CD4-positive, alpha-beta T cell (primary cell): Measurements from ENCODE around the gene ERFE. TPM values are rescaled to one million over a fixed set of nuclear protein-coding genes. Genes with fewer than 3 reads are reported as not detected.

ENCODE experiments used
- ATAC-seq: fragments of 200-7000 bp; cut with Tn5 transposase; one replicate; pipeline ENCODE4 v1.10.0; 2022; ENCODE audit warnings: mild to moderate bottlenecking; ENCODE audit not compliant: poor library complexity
- CTCF ChIA-PET: fragments of 350-600 bp; sonication (Branson Sonifier 250); formaldehyde crosslinking; loops from one replicate; lab custom pipeline; 2021; ENCODE audit warnings: antibody characterized with exemption, inconsistent platforms; lab: Charles Lee
- POLR2A ChIA-PET: fragments of 350-600 bp; sonication (Branson Sonifier 250); formaldehyde crosslinking; loops from one replicate; lab custom pipeline; 2021; ENCODE audit warnings: antibody characterized with exemption, inconsistent platforms; lab: Charles Lee
- DNase-seq, 14 experiments: peaks; one replicate each; pipeline ENCODE4 v3.0.0-alpha.2; 2013 to 2020; ENCODE audit warnings: mixed read lengths in 2 of 14
- H3K27ac ChIP-seq, 2 donors: one replicate each; pipeline versions ENCODE4 v1.5.1 to v1.7.0; 2013; ENCODE audit warnings: low read length in 2 of 2, low read depth in 1 of 2, mild to moderate bottlenecking in 1 of 2
- H3K27me3 ChIP-seq, 2 experiments: 1 replicate in 1 of 2; 2 replicates in 1 of 2; pipeline versions ENCODE4 v1.6.1 to v1.7.0; 2013; ENCODE audit warnings: low read length in 2 of 2, control low read depth in 1 of 2, mild to moderate bottlenecking in 1 of 2, moderate library complexity in 1 of 2; ENCODE audit not compliant: insufficient read depth in 2 of 2, control insufficient read depth in 1 of 2
- H3K36me3 ChIP-seq: one replicate; pipeline ENCODE4 v1.6.1; 2013; ENCODE audit warnings: low read length, control low read depth; ENCODE audit not compliant: insufficient read depth
- H3K4me1 ChIP-seq: one replicate; pipeline ENCODE4 v1.6.1; 2013; ENCODE audit warnings: low read length, control low read depth; ENCODE audit not compliant: insufficient read depth
- H3K4me3 ChIP-seq: one replicate; pipeline ENCODE4 v1.5.1; 2013; ENCODE audit warnings: mild to moderate bottlenecking, low read length, moderate library complexity
- H3K9me3 ChIP-seq, 2 experiments: 1 replicate in 1 of 2; 2 replicates in 1 of 2; pipeline versions ENCODE4 v1.6.1 to v1.7.0; 2013; ENCODE audit warnings: low read length in 2 of 2, mild to moderate bottlenecking in 2 of 2, control low read depth in 1 of 2, moderate library complexity in 1 of 2; ENCODE audit not compliant: control insufficient read depth in 1 of 2, insufficient read depth in 1 of 2
- H3K27ac Mint-ChIP-seq: one replicate; pipeline ENCODE4 v1.8.0; 2020; ENCODE audit warnings: mixed read lengths
- H3K27me3 Mint-ChIP-seq: one replicate; pipeline ENCODE4 v1.8.0; 2021; ENCODE audit warnings: mixed read lengths
- H3K36me3 Mint-ChIP-seq: one replicate; pipeline ENCODE4 v1.8.0; 2021; ENCODE audit warnings: low read depth, mixed read lengths
- H3K4me1 Mint-ChIP-seq: one replicate; pipeline ENCODE4 v1.8.0; 2021; ENCODE audit warnings: low read depth, mixed read lengths
- H3K4me3 Mint-ChIP-seq: one replicate; pipeline ENCODE4 v1.8.0; 2020; ENCODE audit warnings: mild to moderate bottlenecking, mixed read lengths
- H3K9me3 Mint-ChIP-seq: one replicate; pipeline ENCODE4 v1.8.0; 2020; ENCODE audit warnings: mixed read lengths
- CTCF ChIP-seq: fragments of 200-600 bp; IDR thresholded peaks from one replicate; pipeline ENCODE4 v1.8.0; 2022; ENCODE audit warnings: antibody characterized with exemption, mild to moderate bottlenecking
- intact Hi-C, 2 experiments: fragments of 100-400 bp; cut with DNase I in 1 of 2; cut with micrococcal nuclease in 1 of 2; formaldehyde crosslinking; loops; one replicate each; pipeline versions ENCODE4 v1.15.1 to v1.9.0; 2023 to 2025; cut with DNase I, micrococcal nuclease
- total RNA-seq, 174 experiments: library from RNA in 2 of 174; stranded (reverse) in 2 of 174; gene quantifications; one replicate each; pipeline ENCODE4 v1.2.3 and lab custom pipeline; 2021 to 2026

Gene ERFE
- total RNA-seq, 2 experiments from 2014 or later, result not detected

- Histone ChIP-seq H3K4me3 (no peak overlapping the region), H3K27ac (no peak overlapping the region), H3K4me1 (no peaks in the 10 kb centered on the region), H3K36me3 (no peaks in the 10 kb centered on the region), H3K9me3 (no peaks in the 10 kb centered on the region), H3K27me3 (no peaks in the 10 kb centered on the region)
- Mint-ChIP-seq H3K27ac (no peak overlapping the region), H3K36me3 (no peaks in the 10 kb centered on the region), H3K9me3 (no peaks in the 10 kb centered on the region), H3K4me3 (no peak overlapping the region), H3K4me1 (no peaks in the 10 kb centered on the region), H3K27me3 (no peaks in the 10 kb centered on the region)
- ChIA-PET POLR2A (no interaction called here), CTCF (no interaction called here)
- TF ChIP-seq CTCF, result no peak
- no peak for DNase-seq
- no peak for ATAC-seq
- intact Hi-C loops, result no loop called here
Measured at GRCh38 chr2:238132463-238133450, 26.0 kb upstream of the ERFE start.

GRCh38 chr2:238133499-238134392 is 25.0 kb upstream of the ERFE start:
- no peaks in the 10 kb centered on the region for H3K4me1 Mint-ChIP-seq
- TF ChIP-seq CTCF, result no peak
- ChIA-PET CTCF (no interaction called here), POLR2A (no interaction called here)
- no peak overlapping the region for H3K27ac Mint-ChIP-seq
- Histone ChIP-seq H3K27ac (no peak overlapping the region), H3K4me1 (no peaks in the 10 kb centered on the region), H3K27me3 (no peaks in the 10 kb centered on the region), H3K4me3 (no peak overlapping the region), H3K36me3 (no peaks in the 10 kb centered on the region), H3K9me3 (no peaks in the 10 kb centered on the region)
- intact Hi-C loops, result no loop called here
- DNase-seq (no peak), ATAC-seq (no peak)
- H3K27me3 Mint-ChIP-seq, result no peaks in the 10 kb centered on the region
- no peak overlapping the region for H3K4me3 Mint-ChIP-seq
- H3K9me3 Mint-ChIP-seq, result no peaks in the 10 kb centered on the region
- no peaks in the 10 kb centered on the region for H3K36me3 Mint-ChIP-seq

- no peak for DNase-seq
- CTCF ChIA-PET, result no interaction called here
- H3K27ac Mint-ChIP-seq, result no peak overlapping the region
Measured at GRCh38 chr2:238134393-238134785, 24.4 kb upstream of the ERFE start.

More at GRCh38 chr2:238134393-238134785, 24.4 kb upstream of the ERFE start:
- Mint-ChIP-seq H3K4me1 (no peaks in the 10 kb centered on the region), H3K27me3 (no peaks in the 10 kb centered on the region), H3K36me3 (no peaks in the 10 kb centered on the region), H3K9me3 (no peaks in the 10 kb centered on the region), H3K4me3 (no peak overlapping the region)
- H3K36me3 ChIP-seq, result no peaks in the 10 kb centered on the region
- no peaks in the 10 kb centered on the region for H3K27me3 ChIP-seq
- H3K9me3 ChIP-seq, result no peaks in the 10 kb centered on the region
- no peak overlapping the region for H3K4me3 ChIP-seq
- no peak for TF ChIP-seq CTCF
- intact Hi-C loops, result no loop called here
- no peak for ATAC-seq
- POLR2A ChIA-PET, result no interaction called here
- no peak overlapping the region for H3K27ac ChIP-seq
- H3K4me1 ChIP-seq, result no peaks in the 10 kb centered on the region
